GM23338 (cell line): ENCODE results near the gene FNIP2. TPM values are rescaled to one million over a fixed set of nuclear protein-coding genes. Genes with fewer than 3 reads are reported as not detected.

ENCODE experiments used
- ATAC-seq: fragments of 200-7000 bp; cut with Tn5 transposase; 3 replicates; pipeline ENCODE4 v1.9.1; 2020
- DNase-seq: peaks from one replicate; pipeline ENCODE4 v3.0.0-alpha.2; 2015; ENCODE audit warnings: low spot score
- H2AFZ ChIP-seq: fragments of 200-600 bp; sonication (generic); 2 replicates; pipeline ENCODE4 v1.8.0; 2016; ENCODE audit warnings: antibody characterized with exemption, mild to moderate bottlenecking, moderate library complexity
- H3F3A ChIP-seq: fragments of 200-600 bp; sonication (generic); replicated peaks from 2 replicates; pipeline ENCODE4 v1.8.0; 2017; ENCODE audit warnings: antibody characterized with exemption, mixed run types, low read depth
- H3K27ac ChIP-seq: fragments of 200-600 bp; sonication (generic); 2 replicates; pipeline ENCODE4 v1.6.1; 2016; ENCODE audit warnings: low read depth
- H3K27me3 ChIP-seq: fragments of 200-600 bp; sonication (generic); 2 replicates; pipeline ENCODE4 v1.8.0; 2016; ENCODE audit warnings: mild to moderate bottlenecking, mixed run types, moderate library complexity; ENCODE audit not compliant: insufficient read depth
- H3K36me3 ChIP-seq: fragments of 200-600 bp; sonication (generic); 2 replicates; pipeline ENCODE4 v1.8.0; 2016; ENCODE audit warnings: mild to moderate bottlenecking; ENCODE audit not compliant: insufficient read depth
- H3K4me1 ChIP-seq: fragments of 200-600 bp; sonication (generic); 2 replicates; pipeline ENCODE4 v1.8.0; 2016; ENCODE audit warnings: mild to moderate bottlenecking, moderate library complexity; ENCODE audit not compliant: insufficient read depth
- H3K4me2 ChIP-seq: fragments of 200-600 bp; sonication (generic); 2 replicates; pipeline ENCODE4 v1.7.1; 2017; ENCODE audit warnings: mixed run types
- H3K4me3 ChIP-seq: fragments of 200-600 bp; sonication (generic); 2 replicates; pipeline ENCODE4 v1.6.1; 2016; ENCODE audit warnings: mixed run types
- H3K79me2 ChIP-seq: fragments of 200-600 bp; sonication (generic); replicated peaks from 2 replicates; pipeline ENCODE4 v1.8.0; 2017; ENCODE audit warnings: mild to moderate bottlenecking; ENCODE audit not compliant: insufficient read depth
- H3K9me2 ChIP-seq: fragments of 200-600 bp; sonication (generic); 2 replicates; pipeline ENCODE4 v1.8.0; 2017; ENCODE audit not compliant: insufficient read depth
- H4K20me1 ChIP-seq: fragments of 200-600 bp; sonication (generic); replicated peaks from 2 replicates; pipeline ENCODE4 v1.8.0; 2017; ENCODE audit warnings: mild to moderate bottlenecking; ENCODE audit not compliant: insufficient read depth
- H3K27ac Mint-ChIP-seq: 2 replicates; pipeline ENCODE4 v1.8.0; 2020; ENCODE audit warnings: inconsistent platforms, mild to moderate bottlenecking, moderate library complexity, mixed read lengths
- H3K27me3 Mint-ChIP-seq: 3 replicates; pipeline ENCODE4 v1.8.0; 2022; ENCODE audit warnings: low read depth, mild to moderate bottlenecking, moderate library complexity, mixed read lengths, inconsistent platforms; ENCODE audit not compliant: insufficient read depth, poor library complexity
- H3K36me3 Mint-ChIP-seq: 3 replicates; pipeline ENCODE4 v1.8.0; 2021; ENCODE audit warnings: low read depth, mild to moderate bottlenecking, inconsistent platforms, moderate library complexity, mixed read lengths
- H3K4me1 Mint-ChIP-seq: 3 replicates; pipeline ENCODE4 v1.8.0; 2020; ENCODE audit warnings: mild to moderate bottlenecking, inconsistent platforms, mixed read lengths
- H3K4me3 Mint-ChIP-seq: 3 replicates; pipeline ENCODE4 v1.8.0; 2021; ENCODE audit warnings: moderate library complexity, mild to moderate bottlenecking, inconsistent platforms, mixed read lengths
- H3K9me3 Mint-ChIP-seq: 3 replicates; pipeline ENCODE4 v1.8.0; 2020; ENCODE audit warnings: moderate library complexity, mild to moderate bottlenecking, inconsistent platforms, mixed read lengths
- CREB1 ChIP-seq: fragments of 250-450 bp; sonication (Bioruptor Pico); IDR thresholded peaks from 2 replicates; pipeline ENCODE4 v1.5.0; 2020; ENCODE audit warnings: low read depth, mild to moderate bottlenecking, moderate library complexity
- EZH2 ChIP-seq: fragments of 200-600 bp; sonication (generic); IDR thresholded peaks from one replicate; pipeline ENCODE4 v1.8.0; 2017; ENCODE audit warnings: antibody characterized with exemption, mild to moderate bottlenecking, low read depth; ENCODE audit not compliant: unreplicated experiment
- EZH2phosphoT487 ChIP-seq: fragments of 200-600 bp; sonication (generic); IDR thresholded peaks from one replicate; pipeline ENCODE4 v1.8.1; 2018; ENCODE audit warnings: antibody characterized with exemption; ENCODE audit not compliant: unreplicated experiment
- JUNB ChIP-seq: IDR thresholded peaks from one replicate; pipeline ENCODE4 v1.6.1; 2016; ENCODE audit warnings: antibody characterized with exemption; ENCODE audit not compliant: unreplicated experiment
- NANOG ChIP-seq: IDR thresholded peaks from 2 replicates; pipeline ENCODE4 v1.6.1; 2016; ENCODE audit warnings: antibody characterized with exemption, borderline replicate concordance
- POLR2AphosphoS5 ChIP-seq: IDR thresholded peaks from 2 replicates; pipeline ENCODE4 v1.6.1; 2016; ENCODE audit warnings: antibody characterized with exemption, low read depth
- STAT1 ChIP-seq: IDR thresholded peaks from one replicate; pipeline ENCODE4 v1.6.1; 2016; ENCODE audit warnings: antibody characterized with exemption; ENCODE audit not compliant: unreplicated experiment
- ZNF114 ChIP-seq: fragments of 250-450 bp; sonication (Bioruptor Pico); IDR thresholded peaks from 2 replicates; pipeline ENCODE4 v1.5.0; 2020; ENCODE audit warnings: mild to moderate bottlenecking, moderate library complexity
- ZNF331 ChIP-seq: fragments of 250-450 bp; sonication (Bioruptor Pico); IDR thresholded peaks from 2 replicates; pipeline ENCODE4 v1.5.0; 2020; ENCODE audit warnings: low read depth, mild to moderate bottlenecking, moderate library complexity
- polyA plus RNA-seq: library from polyadenylated mRNA; unstranded; fragments of >200 nt; fragmentation: Nextera tagmentation; extraction: Ambion mirVana; gene quantifications from 2 replicates; pipeline ENCODE4 v1.2.1, GENCODE V29; 2016
- total RNA-seq: library from RNA; depleted of rRNA; stranded (reverse); fragments of >200 nt; shearing (Covaris generic); gene quantifications from 2 replicates; pipeline ENCODE4 v1.2.3, GENCODE V29; 2014
- TF ChIP-seq, protein P1 (sequence below): IDR thresholded peaks from one replicate; pipeline ENCODE4 v1.6.1; 2018; ENCODE audit warnings: antibody characterized with exemption; ENCODE audit not compliant: unreplicated experiment
- TF ChIP-seq, protein P2 (sequence below): fragments of 250-450 bp; sonication (Bioruptor Pico); IDR thresholded peaks from 2 replicates; pipeline ENCODE4 v1.5.0; 2020; ENCODE audit warnings: mild to moderate bottlenecking, moderate library complexity
- TF ChIP-seq, protein P3 (sequence below), 2 experiments: fragments of 200-600 bp in 1 of 2; sonication (generic) in 1 of 2; conservative IDR thresholded peaks; 2 replicates each; pipeline versions ENCODE4 v1.5.1 to v1.6.1; 2016 to 2017; ENCODE audit warnings: antibody characterized with exemption in 2 of 2, low read depth in 2 of 2, mild to moderate bottlenecking in 2 of 2, moderate library complexity in 1 of 2
- TF ChIP-seq, protein P4 (sequence below): IDR thresholded peaks from 2 replicates; pipeline ENCODE4 v1.6.1; 2016; ENCODE audit warnings: antibody characterized with exemption

FNIP2 gene
- total and polyA plus RNA-seq, 2 experiments from 2014 or later, result 2.7 to 17.2 TPM

DNA sequence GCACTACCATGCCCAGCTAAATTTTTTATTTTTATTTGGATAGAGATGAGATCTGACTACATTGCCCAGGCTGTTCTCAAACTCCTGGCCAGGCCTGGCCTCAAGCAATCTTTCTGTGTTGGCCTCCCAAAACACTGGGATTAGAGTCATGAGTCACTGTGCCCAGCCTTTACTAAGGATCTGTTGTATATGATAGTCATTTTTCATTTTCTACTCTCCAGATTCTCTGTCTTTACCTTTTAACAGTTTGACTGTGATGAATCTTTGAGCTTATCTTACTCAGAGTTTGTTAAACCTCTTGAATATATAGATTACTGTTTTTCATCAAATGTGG, 161.8 kb downstream of the FNIP2 start:
- TF ChIP-seq CREB1 (CRISPR knock-in tag) (no peak), POLR2AphosphoS5 (no peak), NANOG (no peak), ZNF331 (CRISPR knock-in tag) (no peak), EZH2phosphoT487 (no peak), STAT1 (no peak), JUNB (no peak), ZNF114 (no peak), EZH2 (no peak)
- TF ChIP-seq, protein P1, sequence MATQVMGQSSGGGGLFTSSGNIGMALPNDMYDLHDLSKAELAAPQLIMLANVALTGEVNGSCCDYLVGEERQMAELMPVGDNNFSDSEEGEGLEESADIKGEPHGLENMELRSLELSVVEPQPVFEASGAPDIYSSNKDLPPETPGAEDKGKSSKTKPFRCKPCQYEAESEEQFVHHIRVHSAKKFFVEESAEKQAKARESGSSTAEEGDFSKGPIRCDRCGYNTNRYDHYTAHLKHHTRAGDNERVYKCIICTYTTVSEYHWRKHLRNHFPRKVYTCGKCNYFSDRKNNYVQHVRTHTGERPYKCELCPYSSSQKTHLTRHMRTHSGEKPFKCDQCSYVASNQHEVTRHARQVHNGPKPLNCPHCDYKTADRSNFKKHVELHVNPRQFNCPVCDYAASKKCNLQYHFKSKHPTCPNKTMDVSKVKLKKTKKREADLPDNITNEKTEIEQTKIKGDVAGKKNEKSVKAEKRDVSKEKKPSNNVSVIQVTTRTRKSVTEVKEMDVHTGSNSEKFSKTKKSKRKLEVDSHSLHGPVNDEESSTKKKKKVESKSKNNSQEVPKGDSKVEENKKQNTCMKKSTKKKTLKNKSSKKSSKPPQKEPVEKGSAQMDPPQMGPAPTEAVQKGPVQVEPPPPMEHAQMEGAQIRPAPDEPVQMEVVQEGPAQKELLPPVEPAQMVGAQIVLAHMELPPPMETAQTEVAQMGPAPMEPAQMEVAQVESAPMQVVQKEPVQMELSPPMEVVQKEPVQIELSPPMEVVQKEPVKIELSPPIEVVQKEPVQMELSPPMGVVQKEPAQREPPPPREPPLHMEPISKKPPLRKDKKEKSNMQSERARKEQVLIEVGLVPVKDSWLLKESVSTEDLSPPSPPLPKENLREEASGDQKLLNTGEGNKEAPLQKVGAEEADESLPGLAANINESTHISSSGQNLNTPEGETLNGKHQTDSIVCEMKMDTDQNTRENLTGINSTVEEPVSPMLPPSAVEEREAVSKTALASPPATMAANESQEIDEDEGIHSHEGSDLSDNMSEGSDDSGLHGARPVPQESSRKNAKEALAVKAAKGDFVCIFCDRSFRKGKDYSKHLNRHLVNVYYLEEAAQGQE, result no peak
- TF ChIP-seq, protein P2, sequence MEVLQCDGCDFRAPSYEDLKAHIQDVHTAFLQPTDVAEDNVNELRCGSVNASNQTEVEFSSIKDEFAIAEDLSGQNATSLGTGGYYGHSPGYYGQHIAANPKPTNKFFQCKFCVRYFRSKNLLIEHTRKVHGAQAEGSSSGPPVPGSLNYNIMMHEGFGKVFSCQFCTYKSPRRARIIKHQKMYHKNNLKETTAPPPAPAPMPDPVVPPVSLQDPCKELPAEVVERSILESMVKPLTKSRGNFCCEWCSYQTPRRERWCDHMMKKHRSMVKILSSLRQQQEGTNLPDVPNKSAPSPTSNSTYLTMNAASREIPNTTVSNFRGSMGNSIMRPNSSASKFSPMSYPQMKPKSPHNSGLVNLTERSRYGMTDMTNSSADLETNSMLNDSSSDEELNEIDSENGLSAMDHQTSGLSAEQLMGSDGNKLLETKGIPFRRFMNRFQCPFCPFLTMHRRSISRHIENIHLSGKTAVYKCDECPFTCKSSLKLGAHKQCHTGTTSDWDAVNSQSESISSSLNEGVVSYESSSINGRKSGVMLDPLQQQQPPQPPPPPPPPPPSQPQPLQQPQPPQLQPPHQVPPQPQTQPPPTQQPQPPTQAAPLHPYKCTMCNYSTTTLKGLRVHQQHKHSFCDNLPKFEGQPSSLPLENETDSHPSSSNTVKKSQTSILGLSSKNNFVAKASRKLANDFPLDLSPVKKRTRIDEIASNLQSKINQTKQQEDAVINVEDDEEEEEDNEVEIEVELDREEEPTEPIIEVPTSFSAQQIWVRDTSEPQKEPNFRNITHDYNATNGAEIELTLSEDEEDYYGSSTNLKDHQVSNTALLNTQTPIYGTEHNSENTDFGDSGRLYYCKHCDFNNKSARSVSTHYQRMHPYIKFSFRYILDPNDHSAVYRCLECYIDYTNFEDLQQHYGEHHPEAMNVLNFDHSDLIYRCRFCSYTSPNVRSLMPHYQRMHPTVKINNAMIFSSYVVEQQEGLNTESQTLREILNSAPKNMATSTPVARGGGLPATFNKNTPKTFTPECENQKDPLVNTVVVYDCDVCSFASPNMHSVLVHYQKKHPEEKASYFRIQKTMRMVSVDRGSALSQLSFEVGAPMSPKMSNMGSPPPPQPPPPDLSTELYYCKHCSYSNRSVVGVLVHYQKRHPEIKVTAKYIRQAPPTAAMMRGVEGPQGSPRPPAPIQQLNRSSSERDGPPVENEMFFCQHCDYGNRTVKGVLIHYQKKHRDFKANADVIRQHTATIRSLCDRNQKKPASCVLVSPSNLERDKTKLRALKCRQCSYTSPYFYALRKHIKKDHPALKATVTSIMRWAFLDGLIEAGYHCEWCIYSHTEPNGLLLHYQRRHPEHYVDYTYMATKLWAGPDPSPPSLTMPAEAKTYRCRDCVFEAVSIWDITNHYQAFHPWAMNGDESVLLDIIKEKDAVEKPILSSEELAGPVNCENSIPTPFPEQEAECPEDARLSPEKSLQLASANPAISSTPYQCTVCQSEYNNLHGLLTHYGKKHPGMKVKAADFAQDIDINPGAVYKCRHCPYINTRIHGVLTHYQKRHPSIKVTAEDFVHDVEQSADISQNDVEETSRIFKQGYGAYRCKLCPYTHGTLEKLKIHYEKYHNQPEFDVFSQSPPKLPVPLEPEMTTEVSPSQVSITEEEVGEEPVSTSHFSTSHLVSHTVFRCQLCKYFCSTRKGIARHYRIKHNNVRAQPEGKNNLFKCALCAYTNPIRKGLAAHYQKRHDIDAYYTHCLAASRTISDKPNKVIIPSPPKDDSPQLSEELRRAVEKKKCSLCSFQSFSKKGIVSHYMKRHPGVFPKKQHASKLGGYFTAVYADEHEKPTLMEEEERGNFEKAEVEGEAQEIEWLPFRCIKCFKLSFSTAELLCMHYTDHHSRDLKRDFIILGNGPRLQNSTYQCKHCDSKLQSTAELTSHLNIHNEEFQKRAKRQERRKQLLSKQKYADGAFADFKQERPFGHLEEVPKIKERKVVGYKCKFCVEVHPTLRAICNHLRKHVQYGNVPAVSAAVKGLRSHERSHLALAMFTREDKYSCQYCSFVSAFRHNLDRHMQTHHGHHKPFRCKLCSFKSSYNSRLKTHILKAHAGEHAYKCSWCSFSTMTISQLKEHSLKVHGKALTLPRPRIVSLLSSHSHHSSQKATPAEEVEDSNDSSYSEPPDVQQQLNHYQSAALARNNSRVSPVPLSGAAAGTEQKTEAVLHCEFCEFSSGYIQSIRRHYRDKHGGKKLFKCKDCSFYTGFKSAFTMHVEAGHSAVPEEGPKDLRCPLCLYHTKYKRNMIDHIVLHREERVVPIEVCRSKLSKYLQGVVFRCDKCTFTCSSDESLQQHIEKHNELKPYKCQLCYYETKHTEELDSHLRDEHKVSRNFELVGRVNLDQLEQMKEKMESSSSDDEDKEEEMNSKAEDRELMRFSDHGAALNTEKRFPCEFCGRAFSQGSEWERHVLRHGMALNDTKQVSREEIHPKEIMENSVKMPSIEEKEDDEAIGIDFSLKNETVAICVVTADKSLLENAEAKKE (CRISPR knock-in tag), result no peak
- TF ChIP-seq, protein P3, sequence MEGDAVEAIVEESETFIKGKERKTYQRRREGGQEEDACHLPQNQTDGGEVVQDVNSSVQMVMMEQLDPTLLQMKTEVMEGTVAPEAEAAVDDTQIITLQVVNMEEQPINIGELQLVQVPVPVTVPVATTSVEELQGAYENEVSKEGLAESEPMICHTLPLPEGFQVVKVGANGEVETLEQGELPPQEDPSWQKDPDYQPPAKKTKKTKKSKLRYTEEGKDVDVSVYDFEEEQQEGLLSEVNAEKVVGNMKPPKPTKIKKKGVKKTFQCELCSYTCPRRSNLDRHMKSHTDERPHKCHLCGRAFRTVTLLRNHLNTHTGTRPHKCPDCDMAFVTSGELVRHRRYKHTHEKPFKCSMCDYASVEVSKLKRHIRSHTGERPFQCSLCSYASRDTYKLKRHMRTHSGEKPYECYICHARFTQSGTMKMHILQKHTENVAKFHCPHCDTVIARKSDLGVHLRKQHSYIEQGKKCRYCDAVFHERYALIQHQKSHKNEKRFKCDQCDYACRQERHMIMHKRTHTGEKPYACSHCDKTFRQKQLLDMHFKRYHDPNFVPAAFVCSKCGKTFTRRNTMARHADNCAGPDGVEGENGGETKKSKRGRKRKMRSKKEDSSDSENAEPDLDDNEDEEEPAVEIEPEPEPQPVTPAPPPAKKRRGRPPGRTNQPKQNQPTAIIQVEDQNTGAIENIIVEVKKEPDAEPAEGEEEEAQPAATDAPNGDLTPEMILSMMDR (conservative IDR thresholded peaks at IDR 0.05; ENCODE audit: low read depth in 2 of 2), result no peak
- TF ChIP-seq, protein P4, sequence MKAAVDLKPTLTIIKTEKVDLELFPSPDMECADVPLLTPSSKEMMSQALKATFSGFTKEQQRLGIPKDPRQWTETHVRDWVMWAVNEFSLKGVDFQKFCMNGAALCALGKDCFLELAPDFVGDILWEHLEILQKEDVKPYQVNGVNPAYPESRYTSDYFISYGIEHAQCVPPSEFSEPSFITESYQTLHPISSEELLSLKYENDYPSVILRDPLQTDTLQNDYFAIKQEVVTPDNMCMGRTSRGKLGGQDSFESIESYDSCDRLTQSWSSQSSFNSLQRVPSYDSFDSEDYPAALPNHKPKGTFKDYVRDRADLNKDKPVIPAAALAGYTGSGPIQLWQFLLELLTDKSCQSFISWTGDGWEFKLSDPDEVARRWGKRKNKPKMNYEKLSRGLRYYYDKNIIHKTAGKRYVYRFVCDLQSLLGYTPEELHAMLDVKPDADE, result no peak
- H3K9me3 Mint-ChIP-seq, result peaks cover 11% of the 10 kb centered on the region
- no peak overlapping the region for H3K4me3 ChIP-seq
- no peaks in the 10 kb centered on the region for H3K36me3 ChIP-seq
- no peak overlapping the region for H3K4me3 Mint-ChIP-seq
- H3K27me3 Mint-ChIP-seq, result no peaks in the 10 kb centered on the region
- ATAC-seq (no peak), DNase-seq (no peak)
- no peaks in the 10 kb centered on the region for H3K4me1 Mint-ChIP-seq
- peaks cover 10% of the 10 kb centered on the region for H3K36me3 Mint-ChIP-seq
- H3K4me2 ChIP-seq, result no peak overlapping the region
- no peak overlapping the region for H2AFZ ChIP-seq
- H3K79me2 ChIP-seq, result no peaks in the 10 kb centered on the region
- H3K27ac ChIP-seq, result no peak overlapping the region
- no peak overlapping the region for H3K27ac Mint-ChIP-seq
- H3K4me1 ChIP-seq, result no peaks in the 10 kb centered on the region
- no peaks in the 10 kb centered on the region for H3K27me3 ChIP-seq
- H3K9me2 ChIP-seq, result no peaks in the 10 kb centered on the region
- no peaks in the 10 kb centered on the region for H4K20me1 ChIP-seq
- H3F3A ChIP-seq, result no peaks in the 10 kb centered on the region
